Stimulated activated CD8-positive, alpha-beta memory T cell treated with anti-CD3 and anti-CD28 coated beads, Interleukin-4, amount 100 ng/mL, for 48 hours (primary cell): ENCODE data around the gene RPS6KL1.

Source experiments
- DNase-seq: peaks from one replicate; pipeline ENCODE4 v3.0.0-alpha.2; 2020

RPS6KL1 gene

GRCh38 chr14:74910556-74910955, 12.5 kb downstream of the RPS6KL1 start:
- DNase-seq: no peak

- DNase-seq: no peak
These were observed 13.1 kb downstream of the RPS6KL1 start for GRCh38 chr14:74909911-74910310.

GRCh38 chr14:74909501-74909900, 13.6 kb downstream of the RPS6KL1 start:
- no peak for DNase-seq

GRCh38 chr14:74908861-74909341, 14.2 kb downstream of the RPS6KL1 start:
- DNase-seq: no peak

- no peak for DNase-seq
These were observed 15.3 kb downstream of the RPS6KL1 start for GRCh38 chr14:74907744-74908143.

GRCh38 chr14:74906925-74907521, 16.0 kb downstream of the RPS6KL1 start:
- DNase-seq: no peak

GRCh38 chr14:74905595-74906142, 17.4 kb downstream of the RPS6KL1 start:
- DNase-seq: peak; percentile 93

GRCh38 chr14:74904635-74905503, 18.2 kb downstream of the RPS6KL1 start:
- no peak for DNase-seq

- no peak for DNase-seq
These were observed 19.9 kb downstream of the RPS6KL1 start for GRCh38 chr14:74902941-74903705.

GRCh38 chr14:74898694-74899093, 24.4 kb downstream of the RPS6KL1 start:
- no peak for DNase-seq

GRCh38 chr14:74898083-74898482, 25.0 kb downstream of the RPS6KL1 start:
- DNase-seq: no peak

GRCh38 chr14:74897642-74898041, 25.4 kb downstream of the RPS6KL1 start:
- DNase-seq: no peak

GRCh38 chr14:74896400-74896799, 26.7 kb downstream of the RPS6KL1 start:
- DNase-seq: no peak

- no peak for DNase-seq
These were observed 29.4 kb downstream of the RPS6KL1 start for GRCh38 chr14:74893614-74894091.

GRCh38 chr14:74892745-74893144, 30.3 kb downstream of the RPS6KL1 start:
- DNase-seq: no peak

- DNase-seq: no peak
These were observed 31.2 kb downstream of the RPS6KL1 start for GRCh38 chr14:74891870-74892269.

GRCh38 chr14:74890262-74890661, 32.8 kb downstream of the RPS6KL1 start:
- DNase-seq: no peak

- DNase-seq: no peak
These were observed 34.6 kb downstream of the RPS6KL1 start for GRCh38 chr14:74888164-74889158.

GRCh38 chr14:74886001-74886400, 37.1 kb downstream of the RPS6KL1 start:
- no peak for DNase-seq

- DNase-seq: peak; percentile 65
These were observed 40.7 kb downstream of the RPS6KL1 start for GRCh38 chr14:74882103-74882920.
